Measurements from ENCODE around the gene TRMT2A. TPM values are rescaled to one million over a fixed set of nuclear protein-coding genes. Genes with fewer than 3 reads are reported as not detected.

Gene TRMT2A
- polyA plus RNA-seq, 4 donors: 30.5 to 49.3 (median 37.2) TPM

GRCh38 chr22:20152464-20152890, 35.5 kb upstream of the TRMT2A start:
- peaks cover 0 to 9% (median 0%) of the 10 kb centered on the region in 3 donors for H3K4me1 ChIP-seq (ENCODE audit: control insufficient read depth in 3 of 3, insufficient read depth in 2 of 3, low read depth in 1 of 3, low read length in 2 of 3)
- H3K4me3 ChIP-seq (ENCODE audit: low read depth in 1 of 3, low read length in 3 of 3): no peak overlapping the region
- no peaks in the 10 kb centered on the region for H3K9me3 ChIP-seq (ENCODE audit: control insufficient read depth in 2 of 2, insufficient read depth in 1 of 2, low read depth in 1 of 2, low read length in 1 of 2)
- no peak overlapping the region for H3K27ac ChIP-seq (ENCODE audit: low read depth in 1 of 3, low read length in 2 of 3)
- WGBS, 3 donors: 74 to 83% (median 76%) methylated on average over 14 of the region's 14 CpGs
- H3K36me3 ChIP-seq (ENCODE audit: control insufficient read depth in 3 of 3, insufficient read depth in 2 of 3, low read depth in 1 of 3, low read length in 3 of 3): peaks cover 0 to 3% (median 0%) of the 10 kb centered on the region in 3 donors
- FAIRE-seq: no peak
- DNase-seq: no peak
- H3K27me3 ChIP-seq (ENCODE audit: control insufficient read depth in 3 of 3, insufficient read depth in 3 of 3, low read length in 3 of 3): peaks cover 0 to 4% (median 0%) of the 10 kb centered on the region in 3 donors

DNA sequence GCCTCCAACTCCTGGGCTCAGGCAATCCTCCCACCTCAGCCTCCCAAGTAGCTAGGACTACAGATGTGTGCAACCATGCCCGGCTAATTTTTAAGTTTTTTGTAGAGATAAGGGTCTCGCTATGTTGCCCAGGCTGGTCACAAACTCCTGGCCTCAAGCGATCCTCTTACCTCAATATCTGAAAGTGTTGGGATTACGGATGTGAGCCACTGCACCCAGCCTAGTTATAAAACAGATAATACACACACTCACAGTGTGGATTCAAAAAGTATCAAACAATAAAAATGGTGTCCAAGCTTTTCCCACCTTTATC, 34.2 kb upstream of the TRMT2A start:
- Histone ChIP-seq H3K4me3 (ENCODE audit: low read depth in 1 of 3, low read length in 3 of 3) (no peak overlapping the region), H3K9me3 (ENCODE audit: control insufficient read depth in 2 of 2, insufficient read depth in 1 of 2, low read depth in 1 of 2, low read length in 1 of 2) (no peaks in the 10 kb centered on the region), H3K27me3 (ENCODE audit: control insufficient read depth in 3 of 3, insufficient read depth in 3 of 3, low read length in 3 of 3) (peaks cover 0 to 4% (median 0%) of the 10 kb centered on the region in 3 donors), H3K36me3 (ENCODE audit: control insufficient read depth in 3 of 3, insufficient read depth in 2 of 3, low read depth in 1 of 3, low read length in 3 of 3) (peaks cover 0 to 6% (median 0%) of the 10 kb centered on the region in 3 donors), H3K4me1 (ENCODE audit: control insufficient read depth in 3 of 3, insufficient read depth in 2 of 3, low read depth in 1 of 3, low read length in 2 of 3) (peaks cover 0 to 15% (median 4%) of the 10 kb centered on the region in 3 donors), H3K27ac (ENCODE audit: low read depth in 1 of 3, low read length in 2 of 3) (no peak overlapping the region)
- WGBS, 3 donors: 82 to 90% (median 90%) methylated on average over 4 of the region's 4 CpGs
- DNase-seq: no peak
- no peak for FAIRE-seq

GRCh38 chr22:20150381-20151275, 33.6 kb upstream of the TRMT2A start, which contains the start of gene CCDC188:
CCDC188 (minus strand) TSS chr22:20151055; CDS start chr22:20150986, 69 bp downstream.
- WGBS, 3 donors: 63 to 77% (median 67%) methylated on average over 7 to 14 of the region's 14 CpGs
- Histone ChIP-seq H3K27ac (ENCODE audit: low read depth in 1 of 3, low read length in 2 of 3) (no peak within 1 kb of the TSS), H3K27me3 (ENCODE audit: control insufficient read depth in 3 of 3, insufficient read depth in 3 of 3, low read length in 3 of 3) (peaks cover 0 to 1% (median 0%) of the 10 kb centered on the region in 3 donors), H3K9me3 (ENCODE audit: control insufficient read depth in 2 of 2, insufficient read depth in 1 of 2, low read depth in 1 of 2, low read length in 1 of 2) (no peaks in the 10 kb centered on the region), H3K4me3 (ENCODE audit: low read depth in 1 of 3, low read length in 3 of 3) (no peak within 1 kb of the TSS), H3K36me3 (ENCODE audit: control insufficient read depth in 3 of 3, insufficient read depth in 2 of 3, low read depth in 1 of 3, low read length in 3 of 3) (peaks cover 0 to 9% (median 0%) of the 10 kb centered on the region in 3 donors), H3K4me1 (ENCODE audit: control insufficient read depth in 3 of 3, insufficient read depth in 2 of 3, low read depth in 1 of 3, low read length in 2 of 3) (peaks cover 0 to 15% (median 4%) of the 10 kb centered on the region in 3 donors)
- FAIRE-seq: no peak
- DNase-seq: no peak

- 40 to 63% (median 51%) methylated on average over 19 to 32 of the region's 32 CpGs for WGBS, 3 donors
- peaks cover 0 to 15% (median 4%) of the 10 kb centered on the region in 3 donors for H3K4me1 ChIP-seq (ENCODE audit: control insufficient read depth in 3 of 3, insufficient read depth in 2 of 3, low read depth in 1 of 3, low read length in 2 of 3)
- no peaks in the 10 kb centered on the region for H3K9me3 ChIP-seq (ENCODE audit: control insufficient read depth in 2 of 2, insufficient read depth in 1 of 2, low read depth in 1 of 2, low read length in 1 of 2)
- peaks cover 0 to 16% (median 0%) of the 10 kb centered on the region in 3 donors for H3K36me3 ChIP-seq (ENCODE audit: control insufficient read depth in 3 of 3, insufficient read depth in 2 of 3, low read depth in 1 of 3, low read length in 3 of 3)
- no peak for FAIRE-seq
- H3K4me3 ChIP-seq (ENCODE audit: low read depth in 1 of 3, low read length in 3 of 3): no peak overlapping the region
- no peak overlapping the region for H3K27ac ChIP-seq (ENCODE audit: low read depth in 1 of 3, low read length in 2 of 3)
- DNase-seq: no peak
- no peaks in the 10 kb centered on the region for H3K27me3 ChIP-seq (ENCODE audit: control insufficient read depth in 3 of 3, insufficient read depth in 3 of 3, low read length in 3 of 3)
These were observed 32.5 kb upstream of the TRMT2A start for GRCh38 chr22:20149257-20150250.

- H3K27ac ChIP-seq (ENCODE audit: low read depth in 1 of 3, low read length in 2 of 3): no peak overlapping the region
- H3K4me1 ChIP-seq (ENCODE audit: control insufficient read depth in 3 of 3, insufficient read depth in 2 of 3, low read depth in 1 of 3, low read length in 2 of 3): peaks cover 0 to 15% (median 4%) of the 10 kb centered on the region in 3 donors
- H3K9me3 ChIP-seq (ENCODE audit: control insufficient read depth in 2 of 2, insufficient read depth in 1 of 2, low read depth in 1 of 2, low read length in 1 of 2): no peaks in the 10 kb centered on the region
- FAIRE-seq (no peak), DNase-seq (no peak)
- peaks cover 0 to 26% (median 4%) of the 10 kb centered on the region in 3 donors for H3K36me3 ChIP-seq (ENCODE audit: control insufficient read depth in 3 of 3, insufficient read depth in 2 of 3, low read depth in 1 of 3, low read length in 3 of 3)
- H3K27me3 ChIP-seq (ENCODE audit: control insufficient read depth in 3 of 3, insufficient read depth in 3 of 3, low read length in 3 of 3): no peaks in the 10 kb centered on the region
- H3K4me3 ChIP-seq (ENCODE audit: low read depth in 1 of 3, low read length in 3 of 3): no peak overlapping the region
- 85 to 91% (median 89%) methylated on average over 14 to 18 of the region's 18 CpGs for WGBS, 3 donors
These were observed 31.4 kb upstream of the TRMT2A start for GRCh38 chr22:20148414-20148813.

DNA sequence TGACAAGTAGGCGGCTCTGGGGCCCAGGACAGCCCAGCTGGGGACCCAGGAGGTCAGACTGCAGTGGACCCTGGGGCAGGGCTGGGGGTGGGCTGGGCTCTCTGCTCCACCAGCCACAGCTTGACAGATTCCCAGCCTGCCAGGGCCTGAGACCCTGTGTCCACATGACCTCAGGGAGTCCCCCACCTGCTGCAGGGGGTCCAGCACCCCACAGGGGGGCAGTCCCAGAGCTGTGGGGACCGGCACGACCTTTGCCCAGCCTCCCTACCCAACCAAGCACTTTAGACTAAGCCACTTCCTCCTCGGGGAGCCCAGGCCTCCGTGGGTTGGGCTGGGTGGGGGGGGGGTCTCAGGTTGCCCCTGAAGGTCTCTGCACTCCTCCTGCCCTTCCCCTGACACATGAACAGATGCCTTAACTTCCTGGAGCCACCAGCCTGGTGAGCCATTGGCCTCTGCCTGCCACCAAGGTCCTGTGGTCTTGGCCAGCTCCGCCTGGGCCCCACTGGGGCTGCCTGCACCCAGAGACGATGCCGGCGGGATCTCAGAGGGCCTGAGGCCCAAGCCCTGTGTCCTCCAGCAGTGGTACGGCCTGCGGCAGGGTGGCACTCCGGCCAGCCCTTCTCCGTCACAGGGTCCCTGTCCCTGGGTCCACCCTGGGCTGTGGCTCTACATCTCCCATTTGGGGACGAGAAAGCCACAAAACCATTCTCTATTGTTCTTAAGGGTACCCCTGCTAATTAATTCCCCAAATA, 30.4 kb upstream of the TRMT2A start:
- peaks cover 0 to 15% (median 4%) of the 10 kb centered on the region in 3 donors for H3K4me1 ChIP-seq (ENCODE audit: control insufficient read depth in 3 of 3, insufficient read depth in 2 of 3, low read depth in 1 of 3, low read length in 2 of 3)
- no peaks in the 10 kb centered on the region for H3K27me3 ChIP-seq (ENCODE audit: control insufficient read depth in 3 of 3, insufficient read depth in 3 of 3, low read length in 3 of 3)
- H3K4me3 ChIP-seq (ENCODE audit: low read depth in 1 of 3, low read length in 3 of 3): no peak overlapping the region
- H3K9me3 ChIP-seq (ENCODE audit: control insufficient read depth in 2 of 2, insufficient read depth in 1 of 2, low read depth in 1 of 2, low read length in 1 of 2): no peaks in the 10 kb centered on the region
- H3K36me3 ChIP-seq (ENCODE audit: control insufficient read depth in 3 of 3, insufficient read depth in 2 of 3, low read depth in 1 of 3, low read length in 3 of 3): peaks cover 0 to 35% (median 4%) of the 10 kb centered on the region in 3 donors
- DNase-seq (peak; percentile 33 to 74), FAIRE-seq (no peak)
- 55 to 64% (median 59%) methylated on average over 13 to 14 of the region's 14 CpGs for WGBS, 3 donors
- peak overlapping the region in 1 of 3 donors; percentile 42 for H3K27ac ChIP-seq (ENCODE audit: low read depth in 1 of 3, low read length in 2 of 3)

DNA sequence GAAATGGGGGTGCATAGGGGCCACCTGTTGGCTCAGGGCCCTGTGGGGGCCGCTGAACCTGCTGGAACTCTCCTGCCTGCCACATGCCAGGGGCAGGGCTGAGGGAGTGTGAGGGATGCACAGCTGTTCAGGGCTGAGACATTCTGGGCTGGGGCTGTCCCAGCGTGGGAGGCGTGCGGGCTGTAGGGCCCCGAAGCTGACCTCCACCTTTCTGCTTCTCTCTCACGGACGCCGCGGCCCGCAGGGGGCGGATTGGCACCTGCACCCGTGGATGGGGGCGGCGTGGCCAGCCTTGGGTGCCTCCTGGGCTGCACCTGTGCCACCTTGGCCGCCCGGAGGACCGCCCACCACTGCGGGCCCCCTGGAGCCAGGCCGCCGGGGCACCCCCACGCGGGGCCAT, 29.8 kb upstream of the TRMT2A start:
- H3K27me3 ChIP-seq (ENCODE audit: control insufficient read depth in 3 of 3, insufficient read depth in 3 of 3, low read length in 3 of 3): no peaks in the 10 kb centered on the region
- 30 to 66% (median 51%) methylated on average over 14 to 22 of the region's 22 CpGs for WGBS, 3 donors
- H3K4me3 ChIP-seq (ENCODE audit: low read depth in 1 of 3, low read length in 3 of 3): no peak overlapping the region
- FAIRE-seq: no peak
- H3K9me3 ChIP-seq (ENCODE audit: control insufficient read depth in 2 of 2, insufficient read depth in 1 of 2, low read depth in 1 of 2, low read length in 1 of 2): no peaks in the 10 kb centered on the region
- peaks cover 0 to 15% (median 4%) of the 10 kb centered on the region in 3 donors for H3K4me1 ChIP-seq (ENCODE audit: control insufficient read depth in 3 of 3, insufficient read depth in 2 of 3, low read depth in 1 of 3, low read length in 2 of 3)
- DNase-seq: no peak
- peaks cover 0 to 41% (median 4%) of the 10 kb centered on the region in 3 donors for H3K36me3 ChIP-seq (ENCODE audit: control insufficient read depth in 3 of 3, insufficient read depth in 2 of 3, low read depth in 1 of 3, low read length in 3 of 3)
- H3K27ac ChIP-seq (ENCODE audit: low read depth in 1 of 3, low read length in 2 of 3): peak overlapping the region in 1 of 3 donors; percentile 42

Data from small intestine (tissue), 7 donors.